Measurements from ENCODE around the gene IQSEC2. TPM values are rescaled to one million over a fixed set of nuclear protein-coding genes. Genes with fewer than 3 reads are reported as not detected.

Gene IQSEC2
- total RNA-seq, 1 experiment from 2014 or later: not detected

- H3K27me3 ChIP-seq (ENCODE audit: low read length): no peaks in the 10 kb centered on the region
- no peaks in the 10 kb centered on the region for H3K4me1 ChIP-seq (ENCODE audit: low read length)
- no peaks in the 10 kb centered on the region for H3K9me3 ChIP-seq (ENCODE audit: low read length)
- no peak overlapping the region for H3K9ac ChIP-seq (ENCODE audit: low read length)
- no peak for DNase-seq
- H3K36me3 ChIP-seq (ENCODE audit: insufficient read depth, low read length): no peaks in the 10 kb centered on the region
- H3K4me3 ChIP-seq (ENCODE audit: low read length): no peak overlapping the region
- no peak overlapping the region for H3K27ac ChIP-seq (ENCODE audit: low read length)
- no peaks in the 10 kb centered on the region for H3K79me2 ChIP-seq (ENCODE audit: low read length)
- no peak overlapping the region for H3K4me2 ChIP-seq (ENCODE audit: low read depth, low read length, poor library complexity, severe bottlenecking)
- no peaks in the 10 kb centered on the region for H3K9me2 ChIP-seq (replicated peaks; ENCODE audit: insufficient read depth, low read length)
- H4K20me1 ChIP-seq (ENCODE audit: insufficient read depth, low read depth, low read length): no peaks in the 10 kb centered on the region
- H2AFZ ChIP-seq (ENCODE audit: low read length): no peak overlapping the region
Measured at GRCh38 chrX:53235566-53235965, 45.8 kb downstream of the IQSEC2 start.

GRCh38 chrX:53234484-53234883, 46.9 kb downstream of the IQSEC2 start:
- H2AFZ ChIP-seq (ENCODE audit: low read length): no peak overlapping the region
- no peak for DNase-seq
- no peaks in the 10 kb centered on the region for H3K4me1 ChIP-seq (ENCODE audit: low read length)
- no peak overlapping the region for H3K4me3 ChIP-seq (ENCODE audit: low read length)
- no peak overlapping the region for H3K9ac ChIP-seq (ENCODE audit: low read length)
- no peaks in the 10 kb centered on the region for H3K79me2 ChIP-seq (ENCODE audit: low read length)
- no peak overlapping the region for H3K4me2 ChIP-seq (ENCODE audit: low read depth, low read length, poor library complexity, severe bottlenecking)
- H4K20me1 ChIP-seq (ENCODE audit: insufficient read depth, low read depth, low read length): no peaks in the 10 kb centered on the region
- no peaks in the 10 kb centered on the region for H3K27me3 ChIP-seq (ENCODE audit: low read length)
- no peaks in the 10 kb centered on the region for H3K9me2 ChIP-seq (replicated peaks; ENCODE audit: insufficient read depth, low read length)
- no peaks in the 10 kb centered on the region for H3K36me3 ChIP-seq (ENCODE audit: insufficient read depth, low read length)
- H3K9me3 ChIP-seq (ENCODE audit: low read length): no peaks in the 10 kb centered on the region
- H3K27ac ChIP-seq (ENCODE audit: low read length): no peak overlapping the region

DNA sequence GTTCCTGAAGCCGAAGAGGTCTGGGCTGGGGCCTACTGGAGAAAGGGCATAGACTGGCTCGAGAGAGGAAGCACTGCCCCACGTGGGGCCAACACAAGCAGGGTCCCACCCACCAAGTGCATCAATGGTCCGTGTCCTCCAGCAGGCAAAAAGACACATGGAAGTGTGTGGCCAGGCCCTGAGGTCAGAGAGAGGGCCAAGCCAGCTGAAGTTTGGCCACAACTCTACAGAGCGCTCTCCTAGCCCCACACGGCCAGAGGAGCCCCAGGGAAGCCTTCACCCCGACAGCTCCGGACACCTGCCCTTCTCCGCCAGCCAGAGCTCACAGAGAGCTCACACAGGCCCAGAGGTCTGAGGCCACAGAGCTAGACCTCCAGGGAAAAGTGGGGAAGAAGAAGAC, 47.8 kb downstream of the IQSEC2 start:
- no peaks in the 10 kb centered on the region for H3K9me2 ChIP-seq (replicated peaks; ENCODE audit: insufficient read depth, low read length)
- no peak overlapping the region for H3K4me2 ChIP-seq (ENCODE audit: low read depth, low read length, poor library complexity, severe bottlenecking)
- H3K79me2 ChIP-seq (ENCODE audit: low read length): no peaks in the 10 kb centered on the region
- H2AFZ ChIP-seq (ENCODE audit: low read length): no peak overlapping the region
- H3K9ac ChIP-seq (ENCODE audit: low read length): no peak overlapping the region
- H3K4me1 ChIP-seq (ENCODE audit: low read length): no peaks in the 10 kb centered on the region
- H3K27me3 ChIP-seq (ENCODE audit: low read length): no peaks in the 10 kb centered on the region
- no peaks in the 10 kb centered on the region for H4K20me1 ChIP-seq (ENCODE audit: insufficient read depth, low read depth, low read length)
- H3K4me3 ChIP-seq (ENCODE audit: low read length): no peak overlapping the region
- H3K9me3 ChIP-seq (ENCODE audit: low read length): no peaks in the 10 kb centered on the region
- H3K36me3 ChIP-seq (ENCODE audit: insufficient read depth, low read length): no peaks in the 10 kb centered on the region
- no peak overlapping the region for H3K27ac ChIP-seq (ENCODE audit: low read length)
- DNase-seq: no peak

GRCh38 chrX:53230116-53230515, 51.3 kb downstream of the IQSEC2 start:
- no peak overlapping the region for H3K4me2 ChIP-seq (ENCODE audit: low read depth, low read length, poor library complexity, severe bottlenecking)
- DNase-seq: no peak
- no peaks in the 10 kb centered on the region for H3K79me2 ChIP-seq (ENCODE audit: low read length)
- no peaks in the 10 kb centered on the region for H3K36me3 ChIP-seq (ENCODE audit: insufficient read depth, low read length)
- H2AFZ ChIP-seq (ENCODE audit: low read length): no peak overlapping the region
- H3K9me3 ChIP-seq (ENCODE audit: low read length): no peaks in the 10 kb centered on the region
- H3K27ac ChIP-seq (ENCODE audit: low read length): no peak overlapping the region
- H3K9ac ChIP-seq (ENCODE audit: low read length): no peak overlapping the region
- no peaks in the 10 kb centered on the region for H4K20me1 ChIP-seq (ENCODE audit: insufficient read depth, low read depth, low read length)
- no peak overlapping the region for H3K4me3 ChIP-seq (ENCODE audit: low read length)
- H3K27me3 ChIP-seq (ENCODE audit: low read length): no peaks in the 10 kb centered on the region
- no peaks in the 10 kb centered on the region for H3K9me2 ChIP-seq (replicated peaks; ENCODE audit: insufficient read depth, low read length)
- H3K4me1 ChIP-seq (ENCODE audit: low read length): peaks cover 7% of the 10 kb centered on the region

- DNase-seq: no peak
- H3K4me2 ChIP-seq (ENCODE audit: low read depth, low read length, poor library complexity, severe bottlenecking): no peak overlapping the region
- H3K9me2 ChIP-seq (replicated peaks; ENCODE audit: insufficient read depth, low read length): no peaks in the 10 kb centered on the region
- peaks cover 18% of the 10 kb centered on the region for H4K20me1 ChIP-seq (ENCODE audit: insufficient read depth, low read depth, low read length)
- peaks cover 27% of the 10 kb centered on the region for H3K79me2 ChIP-seq (ENCODE audit: low read length)
- H3K4me3 ChIP-seq (ENCODE audit: low read length): no peak overlapping the region
- H3K27ac ChIP-seq (ENCODE audit: low read length): no peak overlapping the region
- no peaks in the 10 kb centered on the region for H3K9me3 ChIP-seq (ENCODE audit: low read length)
- H3K4me1 ChIP-seq (ENCODE audit: low read length): peaks cover 25% of the 10 kb centered on the region
- no peak overlapping the region for H3K9ac ChIP-seq (ENCODE audit: low read length)
- H2AFZ ChIP-seq (ENCODE audit: low read length): peak overlapping the region; percentile 18; the same call in 1 of the 2 replicates
- H3K27me3 ChIP-seq (ENCODE audit: low read length): no peaks in the 10 kb centered on the region
- 0 out of 2 replicates have a peak, but pooled peaks cover 2% of the 10 kb centered on the region for H3K36me3 ChIP-seq (ENCODE audit: insufficient read depth, low read length)
Measured at GRCh38 chrX:53227224-53227765, 54.1 kb downstream of the IQSEC2 start.

- H2AFZ ChIP-seq (ENCODE audit: low read length): peak within 1 kb of the TSS; percentile 88
- no peaks in the 10 kb centered on the region for H3K9me2 ChIP-seq (replicated peaks; ENCODE audit: insufficient read depth, low read length)
- DNase-seq: peak; percentile 98
- H3K4me2 ChIP-seq (ENCODE audit: low read depth, low read length, poor library complexity, severe bottlenecking): peak within 1 kb of the TSS; percentile 86
- peaks cover 37% of the 10 kb centered on the region for H4K20me1 ChIP-seq (ENCODE audit: insufficient read depth, low read depth, low read length)
- H3K36me3 ChIP-seq (ENCODE audit: insufficient read depth, low read length): peaks cover 21% of the 10 kb centered on the region
- H3K79me2 ChIP-seq (ENCODE audit: low read length): peaks cover 47% of the 10 kb centered on the region
- peaks cover 29% of the 10 kb centered on the region for H3K4me1 ChIP-seq (ENCODE audit: low read length)
- H3K27ac ChIP-seq (ENCODE audit: low read length): peak within 1 kb of the TSS; percentile 80
- H3K4me3 ChIP-seq (ENCODE audit: low read length): peak within 1 kb of the TSS; percentile 95
- peak within 1 kb of the TSS; percentile 98 for H3K9ac ChIP-seq (ENCODE audit: low read length)
- H3K9me3 ChIP-seq (ENCODE audit: low read length): no peaks in the 10 kb centered on the region
- no peaks in the 10 kb centered on the region for H3K27me3 ChIP-seq (ENCODE audit: low read length)
Measured at GRCh38 chrX:53224860-53225797, 56.3 kb downstream of the IQSEC2 start, which contains the start of gene KDM5C. Gene KDM5C, minus strand, starts transcription at chrX:53225207. Its CDS starts 318 bp downstream, at chrX:53224889.

GRCh38 chrX:53223955-53224859, 57.2 kb downstream of the IQSEC2 start:
- Histone ChIP-seq H3K4me2 (ENCODE audit: low read depth, low read length, poor library complexity, severe bottlenecking) (peak overlapping the region; percentile 86), H3K27me3 (ENCODE audit: low read length) (no peaks in the 10 kb centered on the region), H3K4me1 (ENCODE audit: low read length) (peaks cover 29% of the 10 kb centered on the region), H2AFZ (ENCODE audit: low read length) (peak overlapping the region; percentile 88; the same call in 1 of the 2 replicates), H3K9me2 (replicated peaks; ENCODE audit: insufficient read depth, low read length) (no peaks in the 10 kb centered on the region), H3K36me3 (ENCODE audit: insufficient read depth, low read length) (peaks cover 30% of the 10 kb centered on the region), H3K79me2 (ENCODE audit: low read length) (peaks cover 57% of the 10 kb centered on the region), H3K9me3 (ENCODE audit: low read length) (no peaks in the 10 kb centered on the region), H3K4me3 (ENCODE audit: low read length) (peak overlapping the region; percentile 95), H3K27ac (ENCODE audit: low read length) (peak overlapping the region; percentile 80), H3K9ac (ENCODE audit: low read length) (peak overlapping the region; percentile 98), H4K20me1 (ENCODE audit: insufficient read depth, low read depth, low read length) (peaks cover 42% of the 10 kb centered on the region)
- DNase-seq: peak; percentile 60

Measured in Karpas-422 (cell line).